ENCODE measurements around the gene USP12.

Gene USP12

GRCh38 chr13:27052551-27053208, 118.9 kb downstream of the USP12 start:
- in situ Hi-C loops (cut with MboI; ENCODE audit: low sequenced_read_pairs), result no loop called here
- Histone ChIP-seq H3K36me3 (replicated peaks) (no peaks in the 10 kb centered on the region), H3K9me3 (no peaks in the 10 kb centered on the region), H3K27me3 (ENCODE audit: low read depth) (no peaks in the 10 kb centered on the region), H3K4me1 (no peaks in the 10 kb centered on the region), H3K4me3 (no peak overlapping the region)
- DNase-seq (ENCODE audit: low spot score in 2 of 2), result no peak

GRCh38 chr13:27047081-27047480, 124.5 kb downstream of the USP12 start:
- in situ Hi-C loops (cut with MboI; ENCODE audit: low sequenced_read_pairs), result no loop called here
- Histone ChIP-seq H3K9me3 (no peaks in the 10 kb centered on the region), H3K36me3 (replicated peaks) (no peaks in the 10 kb centered on the region), H3K4me3 (no peak overlapping the region), H3K4me1 (no peaks in the 10 kb centered on the region), H3K27me3 (ENCODE audit: low read depth) (no peaks in the 10 kb centered on the region)
- no peak for DNase-seq (ENCODE audit: low spot score in 2 of 2)

GRCh38 chr13:27044837-27045570, 126.6 kb downstream of the USP12 start:
- H3K4me3 ChIP-seq, result no peak overlapping the region
- H3K9me3 ChIP-seq, result no peaks in the 10 kb centered on the region
- in situ Hi-C loops (cut with MboI; ENCODE audit: low sequenced_read_pairs), result no loop called here
- H3K4me1 ChIP-seq, result no peaks in the 10 kb centered on the region
- no peak for DNase-seq (ENCODE audit: low spot score in 2 of 2)
- H3K36me3 ChIP-seq (replicated peaks), result no peaks in the 10 kb centered on the region
- H3K27me3 ChIP-seq (ENCODE audit: low read depth), result no peaks in the 10 kb centered on the region

- H3K4me3 ChIP-seq, result no peak overlapping the region
- H3K36me3 ChIP-seq (replicated peaks), result no peaks in the 10 kb centered on the region
- no peaks in the 10 kb centered on the region for H3K9me3 ChIP-seq
- no peaks in the 10 kb centered on the region for H3K27me3 ChIP-seq (ENCODE audit: low read depth)
- no peaks in the 10 kb centered on the region for H3K4me1 ChIP-seq
- peak; percentile 9 to 50 for DNase-seq (ENCODE audit: low spot score in 2 of 2)
- in situ Hi-C loops (cut with MboI; ENCODE audit: low sequenced_read_pairs), result no loop called here
These were observed 128.6 kb downstream of the USP12 start for GRCh38 chr13:27043013-27043412.

- in situ Hi-C loops (cut with MboI; ENCODE audit: low sequenced_read_pairs), result no loop called here
- no peaks in the 10 kb centered on the region for H3K36me3 ChIP-seq (replicated peaks)
- no peaks in the 10 kb centered on the region for H3K27me3 ChIP-seq (ENCODE audit: low read depth)
- no peaks in the 10 kb centered on the region for H3K4me1 ChIP-seq
- H3K9me3 ChIP-seq, result no peaks in the 10 kb centered on the region
- H3K4me3 ChIP-seq, result no peak overlapping the region
- DNase-seq (ENCODE audit: low spot score in 2 of 2), result no peak
These were observed 130.3 kb downstream of the USP12 start for GRCh38 chr13:27041341-27041740.

- H3K4me1 ChIP-seq, result no peaks in the 10 kb centered on the region
- in situ Hi-C loops (cut with MboI; ENCODE audit: low sequenced_read_pairs), result no loop called here
- no peak overlapping the region for H3K4me3 ChIP-seq
- H3K36me3 ChIP-seq (replicated peaks), result no peaks in the 10 kb centered on the region
- no peaks in the 10 kb centered on the region for H3K27me3 ChIP-seq (ENCODE audit: low read depth)
- DNase-seq (ENCODE audit: low spot score in 2 of 2), result no peak
- no peaks in the 10 kb centered on the region for H3K9me3 ChIP-seq
These were observed 130.8 kb downstream of the USP12 start for GRCh38 chr13:27040826-27041108.

GRCh38 chr13:27039171-27039701, 132.4 kb downstream of the USP12 start:
- no peak overlapping the region for H3K4me3 ChIP-seq
- H3K4me1 ChIP-seq, result no peaks in the 10 kb centered on the region
- H3K27me3 ChIP-seq (ENCODE audit: low read depth), result no peaks in the 10 kb centered on the region
- H3K9me3 ChIP-seq, result no peaks in the 10 kb centered on the region
- no peak for DNase-seq (ENCODE audit: low spot score in 2 of 2)
- in situ Hi-C loops (cut with MboI; ENCODE audit: low sequenced_read_pairs), result no loop called here
- no peaks in the 10 kb centered on the region for H3K36me3 ChIP-seq (replicated peaks)

- in situ Hi-C loops (cut with MboI; ENCODE audit: low sequenced_read_pairs), result no loop called here
These were observed 133.3 kb downstream of the USP12 start for GRCh38 chr13:27038323-27038722.

GRCh38 chr13:27037571-27037970, 134.0 kb downstream of the USP12 start:
- no peak for DNase-seq (ENCODE audit: low spot score in 2 of 2)
- Histone ChIP-seq H3K4me3 (no peak overlapping the region), H3K9me3 (no peaks in the 10 kb centered on the region), H3K27me3 (ENCODE audit: low read depth) (no peaks in the 10 kb centered on the region), H3K4me1 (no peaks in the 10 kb centered on the region), H3K36me3 (replicated peaks) (no peaks in the 10 kb centered on the region)
- in situ Hi-C loops (cut with MboI; ENCODE audit: low sequenced_read_pairs), result no loop called here

More at GRCh38 chr13:27038323-27038722, 133.3 kb downstream of the USP12 start:
- H3K36me3 ChIP-seq (replicated peaks), result no peaks in the 10 kb centered on the region
- H3K9me3 ChIP-seq, result no peaks in the 10 kb centered on the region
- no peak for DNase-seq (ENCODE audit: low spot score in 2 of 2)
- no peaks in the 10 kb centered on the region for H3K4me1 ChIP-seq
- no peak overlapping the region for H3K4me3 ChIP-seq
- H3K27me3 ChIP-seq (ENCODE audit: low read depth), result no peaks in the 10 kb centered on the region

GRCh38 chr13:27037171-27037570, 134.4 kb downstream of the USP12 start:
- in situ Hi-C loops (cut with MboI; ENCODE audit: low sequenced_read_pairs), result no loop called here
- no peak overlapping the region for H3K4me3 ChIP-seq
- DNase-seq (ENCODE audit: low spot score in 2 of 2), result no peak

GRCh38 chr13:27036236-27036981, 135.2 kb downstream of the USP12 start:
- Histone ChIP-seq H3K9me3 (no peaks in the 10 kb centered on the region), H3K36me3 (replicated peaks) (no peaks in the 10 kb centered on the region), H3K4me1 (no peaks in the 10 kb centered on the region), H3K27me3 (ENCODE audit: low read depth) (no peaks in the 10 kb centered on the region), H3K4me3 (no peak overlapping the region)
- in situ Hi-C loops (cut with MboI; ENCODE audit: low sequenced_read_pairs), result no loop called here
- DNase-seq (ENCODE audit: low spot score in 2 of 2), result no peak

More at GRCh38 chr13:27037171-27037570, 134.4 kb downstream of the USP12 start:
- Histone ChIP-seq H3K36me3 (replicated peaks) (no peaks in the 10 kb centered on the region), H3K9me3 (no peaks in the 10 kb centered on the region), H3K27me3 (ENCODE audit: low read depth) (no peaks in the 10 kb centered on the region), H3K4me1 (no peaks in the 10 kb centered on the region)

GRCh38 chr13:27035892-27036235, 135.7 kb downstream of the USP12 start:
- Histone ChIP-seq H3K36me3 (replicated peaks) (no peaks in the 10 kb centered on the region), H3K9me3 (no peaks in the 10 kb centered on the region), H3K27me3 (ENCODE audit: low read depth) (no peaks in the 10 kb centered on the region), H3K4me3 (no peak overlapping the region), H3K4me1 (no peaks in the 10 kb centered on the region)
- in situ Hi-C loops (cut with MboI; ENCODE audit: low sequenced_read_pairs), result no loop called here
- no peak for DNase-seq (ENCODE audit: low spot score in 2 of 2)

- Histone ChIP-seq H3K4me3 (no peak overlapping the region), H3K4me1 (no peaks in the 10 kb centered on the region), H3K27me3 (ENCODE audit: low read depth) (no peaks in the 10 kb centered on the region), H3K9me3 (no peaks in the 10 kb centered on the region), H3K36me3 (replicated peaks) (no peaks in the 10 kb centered on the region)
- in situ Hi-C loops (cut with MboI; ENCODE audit: low sequenced_read_pairs), result no loop called here
- DNase-seq (ENCODE audit: low spot score in 2 of 2), result no peak
These were observed 136.9 kb downstream of the USP12 start for GRCh38 chr13:27034678-27035111.

All from HAP-1 (cell line).